GM23338 (cell line): ENCODE results near the gene LRCH2. TPM values are rescaled to one million over a fixed set of nuclear protein-coding genes. Genes with fewer than 3 reads are reported as not detected.
A peak's percentile ranks its signal among the peaks of the same experiment; 100 is the strongest.

Experiments
- ATAC-seq: fragments of 200-7000 bp; cut with Tn5 transposase; 3 replicates; pipeline ENCODE4 v1.9.1; 2020
- DNase-seq: peaks from one replicate; pipeline ENCODE4 v3.0.0-alpha.2; 2015; ENCODE audit warnings: low spot score
- H2AFZ ChIP-seq: fragments of 200-600 bp; sonication (generic); 2 replicates; pipeline ENCODE4 v1.8.0; 2016; ENCODE audit warnings: antibody characterized with exemption, mild to moderate bottlenecking, moderate library complexity
- H3F3A ChIP-seq: fragments of 200-600 bp; sonication (generic); replicated peaks from 2 replicates; pipeline ENCODE4 v1.8.0; 2017; ENCODE audit warnings: antibody characterized with exemption, mixed run types, low read depth
- H3K27ac ChIP-seq: fragments of 200-600 bp; sonication (generic); 2 replicates; pipeline ENCODE4 v1.6.1; 2016; ENCODE audit warnings: low read depth
- H3K27me3 ChIP-seq: fragments of 200-600 bp; sonication (generic); 2 replicates; pipeline ENCODE4 v1.8.0; 2016; ENCODE audit warnings: mild to moderate bottlenecking, mixed run types, moderate library complexity; ENCODE audit not compliant: insufficient read depth
- H3K36me3 ChIP-seq: fragments of 200-600 bp; sonication (generic); 2 replicates; pipeline ENCODE4 v1.8.0; 2016; ENCODE audit warnings: mild to moderate bottlenecking; ENCODE audit not compliant: insufficient read depth
- H3K4me1 ChIP-seq: fragments of 200-600 bp; sonication (generic); 2 replicates; pipeline ENCODE4 v1.8.0; 2016; ENCODE audit warnings: mild to moderate bottlenecking, moderate library complexity; ENCODE audit not compliant: insufficient read depth
- H3K4me2 ChIP-seq: fragments of 200-600 bp; sonication (generic); 2 replicates; pipeline ENCODE4 v1.7.1; 2017; ENCODE audit warnings: mixed run types
- H3K4me3 ChIP-seq: fragments of 200-600 bp; sonication (generic); 2 replicates; pipeline ENCODE4 v1.6.1; 2016; ENCODE audit warnings: mixed run types
- H3K79me2 ChIP-seq: fragments of 200-600 bp; sonication (generic); replicated peaks from 2 replicates; pipeline ENCODE4 v1.8.0; 2017; ENCODE audit warnings: mild to moderate bottlenecking; ENCODE audit not compliant: insufficient read depth
- H3K9me2 ChIP-seq: fragments of 200-600 bp; sonication (generic); 2 replicates; pipeline ENCODE4 v1.8.0; 2017; ENCODE audit not compliant: insufficient read depth
- H4K20me1 ChIP-seq: fragments of 200-600 bp; sonication (generic); replicated peaks from 2 replicates; pipeline ENCODE4 v1.8.0; 2017; ENCODE audit warnings: mild to moderate bottlenecking; ENCODE audit not compliant: insufficient read depth
- H3K27ac Mint-ChIP-seq: 2 replicates; pipeline ENCODE4 v1.8.0; 2020; ENCODE audit warnings: inconsistent platforms, mild to moderate bottlenecking, moderate library complexity, mixed read lengths
- H3K27me3 Mint-ChIP-seq: 3 replicates; pipeline ENCODE4 v1.8.0; 2022; ENCODE audit warnings: low read depth, mild to moderate bottlenecking, moderate library complexity, mixed read lengths, inconsistent platforms; ENCODE audit not compliant: insufficient read depth, poor library complexity
- H3K36me3 Mint-ChIP-seq: 3 replicates; pipeline ENCODE4 v1.8.0; 2021; ENCODE audit warnings: low read depth, mild to moderate bottlenecking, inconsistent platforms, moderate library complexity, mixed read lengths
- H3K4me1 Mint-ChIP-seq: 3 replicates; pipeline ENCODE4 v1.8.0; 2020; ENCODE audit warnings: mild to moderate bottlenecking, inconsistent platforms, mixed read lengths
- H3K4me3 Mint-ChIP-seq: 3 replicates; pipeline ENCODE4 v1.8.0; 2021; ENCODE audit warnings: moderate library complexity, mild to moderate bottlenecking, inconsistent platforms, mixed read lengths
- H3K9me3 Mint-ChIP-seq: 3 replicates; pipeline ENCODE4 v1.8.0; 2020; ENCODE audit warnings: moderate library complexity, mild to moderate bottlenecking, inconsistent platforms, mixed read lengths
- CREB1 ChIP-seq: fragments of 250-450 bp; sonication (Bioruptor Pico); IDR thresholded peaks from 2 replicates; pipeline ENCODE4 v1.5.0; 2020; ENCODE audit warnings: low read depth, mild to moderate bottlenecking, moderate library complexity
- EZH2 ChIP-seq: fragments of 200-600 bp; sonication (generic); IDR thresholded peaks from one replicate; pipeline ENCODE4 v1.8.0; 2017; ENCODE audit warnings: antibody characterized with exemption, mild to moderate bottlenecking, low read depth; ENCODE audit not compliant: unreplicated experiment
- EZH2phosphoT487 ChIP-seq: fragments of 200-600 bp; sonication (generic); IDR thresholded peaks from one replicate; pipeline ENCODE4 v1.8.1; 2018; ENCODE audit warnings: antibody characterized with exemption; ENCODE audit not compliant: unreplicated experiment
- JUNB ChIP-seq: IDR thresholded peaks from one replicate; pipeline ENCODE4 v1.6.1; 2016; ENCODE audit warnings: antibody characterized with exemption; ENCODE audit not compliant: unreplicated experiment
- NANOG ChIP-seq: IDR thresholded peaks from 2 replicates; pipeline ENCODE4 v1.6.1; 2016; ENCODE audit warnings: antibody characterized with exemption, borderline replicate concordance
- POLR2AphosphoS5 ChIP-seq: IDR thresholded peaks from 2 replicates; pipeline ENCODE4 v1.6.1; 2016; ENCODE audit warnings: antibody characterized with exemption, low read depth
- ZNF114 ChIP-seq: fragments of 250-450 bp; sonication (Bioruptor Pico); IDR thresholded peaks from 2 replicates; pipeline ENCODE4 v1.5.0; 2020; ENCODE audit warnings: mild to moderate bottlenecking, moderate library complexity
- ZNF331 ChIP-seq: fragments of 250-450 bp; sonication (Bioruptor Pico); IDR thresholded peaks from 2 replicates; pipeline ENCODE4 v1.5.0; 2020; ENCODE audit warnings: low read depth, mild to moderate bottlenecking, moderate library complexity
- polyA plus RNA-seq: library from polyadenylated mRNA; unstranded; fragments of >200 nt; fragmentation: Nextera tagmentation; extraction: Ambion mirVana; gene quantifications from 2 replicates; pipeline ENCODE4 v1.2.1, GENCODE V29; 2016
- total RNA-seq: library from RNA; depleted of rRNA; stranded (reverse); fragments of >200 nt; shearing (Covaris generic); gene quantifications from 2 replicates; pipeline ENCODE4 v1.2.3, GENCODE V29; 2014
- TF ChIP-seq, protein P1 (sequence below): IDR thresholded peaks from one replicate; pipeline ENCODE4 v1.6.1; 2018; ENCODE audit warnings: antibody characterized with exemption; ENCODE audit not compliant: unreplicated experiment
- TF ChIP-seq, protein P2 (sequence below), 2 experiments: fragments of 200-600 bp in 1 of 2; sonication (generic) in 1 of 2; conservative IDR thresholded peaks; 2 replicates each; pipeline versions ENCODE4 v1.5.1 to v1.6.1; 2016 to 2017; ENCODE audit warnings: antibody characterized with exemption in 2 of 2, low read depth in 2 of 2, mild to moderate bottlenecking in 2 of 2, moderate library complexity in 1 of 2

LRCH2 gene
- total and polyA plus RNA-seq, 2 experiments from 2014 or later = 2.5 to 8.6 TPM

DNA sequence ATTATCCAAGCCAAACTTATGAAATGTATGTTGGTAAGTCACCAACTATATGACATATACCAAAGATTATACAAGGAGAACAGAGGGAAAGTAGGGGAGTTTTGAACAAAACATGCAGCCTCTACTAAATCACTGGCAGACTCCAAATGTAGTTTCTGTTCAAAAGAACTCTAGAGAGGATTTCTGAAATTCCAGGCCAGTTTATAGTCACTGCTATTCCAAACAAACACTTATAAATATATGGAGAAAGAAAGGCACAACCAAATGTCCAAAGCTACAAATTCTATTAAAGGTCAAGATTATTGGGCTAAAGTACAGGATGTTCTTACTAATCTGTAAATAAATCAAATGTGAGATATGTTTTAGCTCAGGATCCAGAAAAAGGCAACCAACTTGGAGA lies 2.7 kb upstream of the LRCH2 start (continued):
- TF ChIP-seq, protein P1, sequence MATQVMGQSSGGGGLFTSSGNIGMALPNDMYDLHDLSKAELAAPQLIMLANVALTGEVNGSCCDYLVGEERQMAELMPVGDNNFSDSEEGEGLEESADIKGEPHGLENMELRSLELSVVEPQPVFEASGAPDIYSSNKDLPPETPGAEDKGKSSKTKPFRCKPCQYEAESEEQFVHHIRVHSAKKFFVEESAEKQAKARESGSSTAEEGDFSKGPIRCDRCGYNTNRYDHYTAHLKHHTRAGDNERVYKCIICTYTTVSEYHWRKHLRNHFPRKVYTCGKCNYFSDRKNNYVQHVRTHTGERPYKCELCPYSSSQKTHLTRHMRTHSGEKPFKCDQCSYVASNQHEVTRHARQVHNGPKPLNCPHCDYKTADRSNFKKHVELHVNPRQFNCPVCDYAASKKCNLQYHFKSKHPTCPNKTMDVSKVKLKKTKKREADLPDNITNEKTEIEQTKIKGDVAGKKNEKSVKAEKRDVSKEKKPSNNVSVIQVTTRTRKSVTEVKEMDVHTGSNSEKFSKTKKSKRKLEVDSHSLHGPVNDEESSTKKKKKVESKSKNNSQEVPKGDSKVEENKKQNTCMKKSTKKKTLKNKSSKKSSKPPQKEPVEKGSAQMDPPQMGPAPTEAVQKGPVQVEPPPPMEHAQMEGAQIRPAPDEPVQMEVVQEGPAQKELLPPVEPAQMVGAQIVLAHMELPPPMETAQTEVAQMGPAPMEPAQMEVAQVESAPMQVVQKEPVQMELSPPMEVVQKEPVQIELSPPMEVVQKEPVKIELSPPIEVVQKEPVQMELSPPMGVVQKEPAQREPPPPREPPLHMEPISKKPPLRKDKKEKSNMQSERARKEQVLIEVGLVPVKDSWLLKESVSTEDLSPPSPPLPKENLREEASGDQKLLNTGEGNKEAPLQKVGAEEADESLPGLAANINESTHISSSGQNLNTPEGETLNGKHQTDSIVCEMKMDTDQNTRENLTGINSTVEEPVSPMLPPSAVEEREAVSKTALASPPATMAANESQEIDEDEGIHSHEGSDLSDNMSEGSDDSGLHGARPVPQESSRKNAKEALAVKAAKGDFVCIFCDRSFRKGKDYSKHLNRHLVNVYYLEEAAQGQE = no peak
- no peak for TF ChIP-seq ZNF331 (CRISPR knock-in tag)
- TF ChIP-seq EZH2phosphoT487 = no peak
- TF ChIP-seq NANOG = no peak
- TF ChIP-seq CREB1 = no peak

DNA sequence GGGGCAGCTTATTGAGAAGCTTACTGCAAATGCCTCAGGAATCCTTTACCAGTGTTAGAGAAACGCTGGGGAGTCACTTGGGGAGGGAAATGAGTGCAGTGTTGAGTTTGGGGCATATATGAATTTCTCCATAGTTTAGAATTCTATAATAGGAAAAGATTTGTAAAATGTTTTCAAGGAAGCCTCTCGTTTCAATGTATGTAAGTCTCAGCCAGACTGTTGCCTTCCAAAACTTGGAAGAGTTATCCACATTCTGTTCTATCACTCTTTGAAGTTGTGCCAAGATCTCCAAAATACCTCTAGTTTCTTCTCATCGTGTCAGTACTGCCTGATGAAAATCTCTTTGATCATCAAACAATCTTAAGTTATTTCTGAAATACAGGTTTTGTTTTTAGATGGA lies 565 bp upstream of the LRCH2 start:
- no peaks in the 10 kb centered on the region for H4K20me1 ChIP-seq
- Mint-ChIP-seq H3K27ac (no peak overlapping the region), H3K27me3 (peaks cover 7% of the 10 kb centered on the region), H3K36me3 (no peaks in the 10 kb centered on the region), H3K4me1 (peaks cover 22% of the 10 kb centered on the region), H3K9me3 (no peaks in the 10 kb centered on the region), H3K4me3 (peak overlapping the region; percentile 84)
- H3K4me1 ChIP-seq = no peaks in the 10 kb centered on the region; the same call in 1 of the 2 replicates
- H3K4me3 ChIP-seq = peak overlapping the region; percentile 63
- TF ChIP-seq, protein P2, sequence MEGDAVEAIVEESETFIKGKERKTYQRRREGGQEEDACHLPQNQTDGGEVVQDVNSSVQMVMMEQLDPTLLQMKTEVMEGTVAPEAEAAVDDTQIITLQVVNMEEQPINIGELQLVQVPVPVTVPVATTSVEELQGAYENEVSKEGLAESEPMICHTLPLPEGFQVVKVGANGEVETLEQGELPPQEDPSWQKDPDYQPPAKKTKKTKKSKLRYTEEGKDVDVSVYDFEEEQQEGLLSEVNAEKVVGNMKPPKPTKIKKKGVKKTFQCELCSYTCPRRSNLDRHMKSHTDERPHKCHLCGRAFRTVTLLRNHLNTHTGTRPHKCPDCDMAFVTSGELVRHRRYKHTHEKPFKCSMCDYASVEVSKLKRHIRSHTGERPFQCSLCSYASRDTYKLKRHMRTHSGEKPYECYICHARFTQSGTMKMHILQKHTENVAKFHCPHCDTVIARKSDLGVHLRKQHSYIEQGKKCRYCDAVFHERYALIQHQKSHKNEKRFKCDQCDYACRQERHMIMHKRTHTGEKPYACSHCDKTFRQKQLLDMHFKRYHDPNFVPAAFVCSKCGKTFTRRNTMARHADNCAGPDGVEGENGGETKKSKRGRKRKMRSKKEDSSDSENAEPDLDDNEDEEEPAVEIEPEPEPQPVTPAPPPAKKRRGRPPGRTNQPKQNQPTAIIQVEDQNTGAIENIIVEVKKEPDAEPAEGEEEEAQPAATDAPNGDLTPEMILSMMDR (conservative IDR thresholded peaks at IDR 0.05; ENCODE audit: low read depth in 2 of 2) = no peak
- TF ChIP-seq CREB1 = no peak
- TF ChIP-seq ZNF331 (CRISPR knock-in tag) = no peak
- H3K79me2 ChIP-seq = peaks cover 11% of the 10 kb centered on the region; the same call in 1 of the 2 replicates
- H2AFZ ChIP-seq = peak overlapping the region; percentile 98
- no peaks in the 10 kb centered on the region for H3K9me2 ChIP-seq
- H3K36me3 ChIP-seq = no peaks in the 10 kb centered on the region
- H3K27me3 ChIP-seq = no peaks in the 10 kb centered on the region
- H3K4me2 ChIP-seq = peak overlapping the region; percentile 84
- H3F3A ChIP-seq = no peaks in the 10 kb centered on the region
- DNase-seq = no peak
- ATAC-seq = no peak
- H3K27ac ChIP-seq = no peak overlapping the region

DNA sequence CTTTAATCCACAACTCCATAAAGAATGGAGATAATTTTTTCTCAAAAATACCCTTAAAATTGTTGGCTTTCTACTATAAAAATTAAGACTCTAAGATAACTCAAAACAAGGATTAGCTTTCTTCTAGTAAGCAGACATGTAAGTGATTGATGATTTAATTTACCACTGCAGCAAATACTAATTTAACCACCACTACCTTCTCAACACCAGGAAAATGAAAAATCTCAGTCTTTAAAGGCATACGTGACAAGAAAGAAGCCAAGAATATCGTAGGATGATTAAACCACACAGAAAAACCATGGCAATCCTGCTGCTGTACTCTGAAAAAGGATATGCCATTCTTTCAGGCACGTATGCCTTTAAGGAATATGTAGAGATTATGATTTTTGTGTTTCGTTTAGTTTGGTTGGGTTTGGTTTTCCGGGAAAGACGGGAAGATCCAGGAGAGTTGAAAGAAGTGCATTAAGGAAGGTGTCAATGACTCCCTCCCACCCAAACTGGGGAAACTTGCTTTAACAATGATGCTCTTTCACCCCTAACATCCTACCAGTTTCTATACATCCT lies 881 bp downstream of the LRCH2 start:
- no peaks in the 10 kb centered on the region for H3K36me3 Mint-ChIP-seq
- peaks cover 11% of the 10 kb centered on the region; the same call in 1 of the 2 replicates for H3K79me2 ChIP-seq
- peaks cover 23% of the 10 kb centered on the region for H3K4me1 Mint-ChIP-seq
- no peak overlapping the region for H3K27ac ChIP-seq
- no peaks in the 10 kb centered on the region for H3F3A ChIP-seq
- DNase-seq (no peak), ATAC-seq (no peak)
- no peaks in the 10 kb centered on the region for H3K27me3 ChIP-seq
- no peak overlapping the region for H2AFZ ChIP-seq
- no peaks in the 10 kb centered on the region for H3K36me3 ChIP-seq
- H3K27me3 Mint-ChIP-seq = peaks cover 7% of the 10 kb centered on the region
- H3K4me3 ChIP-seq = peak overlapping the region; percentile 63
- H3K27ac Mint-ChIP-seq = no peak overlapping the region
- H3K4me3 Mint-ChIP-seq = peak overlapping the region; percentile 84
- peak overlapping the region; percentile 84 for H3K4me2 ChIP-seq
- no peaks in the 10 kb centered on the region for H3K9me2 ChIP-seq
- no peaks in the 10 kb centered on the region for H3K9me3 Mint-ChIP-seq
- H3K4me1 ChIP-seq = no peaks in the 10 kb centered on the region; the same call in 1 of the 2 replicates
- H4K20me1 ChIP-seq = no peaks in the 10 kb centered on the region
- TF ChIP-seq POLR2AphosphoS5 (no peak), ZNF114 (no peak), EZH2phosphoT487 (no peak), CREB1 (no peak), EZH2 (no peak), JUNB (no peak), ZNF331 (CRISPR knock-in tag) (no peak), NANOG (no peak)
- TF ChIP-seq, protein P2 (conservative IDR thresholded peaks at IDR 0.05; ENCODE audit: low read depth in 2 of 2) = no peak
